ENCODE results near the gene FABP1.

The FABP1 gene

GRCh38 chr2:88141952-88142351, 14.1 kb upstream of the FABP1 start:
- in situ Hi-C loops (cut with HindIII; ENCODE audit: low pct_ligation_motif_present, low pct_unique_long_range_greater_than_20kb, low sequenced_read_pairs) = no loop called here
- no peak for DNase-seq

- in situ Hi-C loops (cut with HindIII; ENCODE audit: low pct_ligation_motif_present, low pct_unique_long_range_greater_than_20kb, low sequenced_read_pairs) = no loop called here
- no peak for DNase-seq
Measured at GRCh38 chr2:88139804-88140203, 11.9 kb upstream of the FABP1 start.

- in situ Hi-C loops (cut with HindIII; ENCODE audit: low pct_ligation_motif_present, low pct_unique_long_range_greater_than_20kb, low sequenced_read_pairs) = no loop called here
Measured at GRCh38 chr2:88139203-88139702, 11.4 kb upstream of the FABP1 start.

DNA sequence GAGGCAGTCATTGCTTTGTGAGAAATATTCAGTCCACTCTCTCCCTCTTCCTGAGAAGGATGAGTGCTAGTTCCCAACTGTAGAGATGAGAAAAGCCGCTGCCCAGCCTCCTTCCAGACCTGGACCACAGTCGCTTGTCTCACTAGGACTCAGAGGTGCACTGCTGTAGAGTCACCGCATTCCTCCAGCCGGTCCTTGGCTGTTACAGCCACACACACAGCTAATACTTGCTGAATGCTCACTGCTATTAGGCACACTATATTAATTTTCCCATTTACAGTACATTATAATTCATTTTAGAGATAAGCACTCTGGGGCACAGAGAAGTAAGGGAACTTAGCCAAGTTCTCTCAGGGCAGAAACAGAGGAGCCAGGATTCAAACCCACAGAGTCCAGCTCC, 10.0 kb upstream of the FABP1 start:
- DNase-seq = no peak
- in situ Hi-C loops (cut with HindIII; ENCODE audit: low pct_ligation_motif_present, low pct_unique_long_range_greater_than_20kb, low sequenced_read_pairs) = no loop called here

More at GRCh38 chr2:88139203-88139702, 11.4 kb upstream of the FABP1 start:
- no peak for DNase-seq

DNA sequence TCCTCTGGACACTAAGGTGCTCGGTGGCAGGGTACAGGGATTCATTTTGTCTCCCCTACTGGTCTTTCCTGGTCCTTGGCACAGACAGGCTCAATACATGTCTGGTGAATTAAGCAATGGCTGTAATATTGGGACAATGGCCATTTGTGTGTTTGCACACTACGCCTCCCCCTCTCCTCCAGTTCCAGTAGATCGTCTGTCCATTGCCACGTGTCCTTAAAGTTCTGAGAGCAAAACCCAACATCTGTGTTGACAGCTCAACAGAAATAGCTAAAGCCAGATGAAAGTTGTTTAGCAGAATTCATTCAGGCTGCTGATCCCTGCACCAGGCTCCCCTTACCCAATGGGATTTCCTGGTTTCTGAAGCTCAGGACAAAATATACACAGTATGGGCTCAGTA, 9.0 kb upstream of the FABP1 start:
- in situ Hi-C loops (cut with HindIII; ENCODE audit: low pct_ligation_motif_present, low pct_unique_long_range_greater_than_20kb, low sequenced_read_pairs) = no loop called here
- no peak for DNase-seq

GRCh38 chr2:88133875-88134274, 6.0 kb upstream of the FABP1 start:
- DNase-seq = no peak
- in situ Hi-C loops (cut with HindIII; ENCODE audit: low pct_ligation_motif_present, low pct_unique_long_range_greater_than_20kb, low sequenced_read_pairs) = no loop called here

DNA sequence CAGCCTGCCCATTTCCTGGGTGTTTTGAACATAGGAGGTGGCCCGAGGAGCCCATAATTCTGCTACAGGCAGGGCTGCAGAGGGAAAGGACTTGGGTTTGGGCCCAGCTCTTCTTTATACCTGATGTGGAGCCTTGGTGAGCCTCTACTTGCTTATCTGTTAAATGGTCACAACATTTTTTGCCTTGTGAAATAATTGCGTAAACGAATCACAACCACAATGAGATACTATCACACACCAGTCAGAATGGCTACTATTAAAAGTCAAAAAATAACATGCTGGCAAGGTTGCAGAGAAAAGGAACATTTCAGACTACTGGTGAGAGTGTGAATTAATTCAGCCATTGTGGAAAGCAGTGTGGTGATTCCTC, 4.1 kb upstream of the FABP1 start:
- DNase-seq = no peak
- in situ Hi-C loops (cut with HindIII; ENCODE audit: low pct_ligation_motif_present, low pct_unique_long_range_greater_than_20kb, low sequenced_read_pairs) = no loop called here

GRCh38 chr2:88131201-88131998, 3.5 kb upstream of the FABP1 start:
- in situ Hi-C loops (cut with HindIII; ENCODE audit: low pct_ligation_motif_present, low pct_unique_long_range_greater_than_20kb, low sequenced_read_pairs) = no loop called here
- DNase-seq = no peak

DNA sequence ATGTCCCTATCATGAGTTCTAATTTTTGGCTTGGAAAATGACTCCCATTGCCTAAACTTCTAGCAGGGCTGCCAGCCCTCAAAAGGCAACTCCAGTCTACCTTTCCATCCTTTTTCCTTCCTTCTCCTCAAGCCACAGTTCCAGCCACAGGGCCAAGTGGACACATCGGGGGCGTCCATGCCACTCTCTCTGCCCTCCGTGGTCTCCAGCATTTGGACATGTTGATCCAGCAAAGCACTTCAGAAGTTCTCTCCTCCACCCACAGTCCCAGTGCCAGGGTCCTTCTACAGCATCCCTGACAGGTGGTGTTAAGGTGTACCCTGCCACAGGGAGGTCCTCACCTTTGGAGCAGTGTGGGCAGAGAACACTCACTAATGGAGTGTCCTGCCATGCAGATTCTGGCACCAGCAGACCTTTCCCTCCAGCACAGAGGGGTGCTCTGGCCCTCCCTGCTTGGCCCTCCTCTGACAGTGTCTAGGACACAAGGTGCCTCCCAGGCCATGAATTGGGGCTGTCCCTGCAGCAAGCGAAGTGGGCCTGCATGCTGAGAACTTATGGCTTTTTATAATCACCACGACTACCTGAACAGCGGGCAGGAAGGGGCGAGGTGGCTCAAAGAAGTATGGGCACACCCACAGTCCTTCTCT, 1.6 kb upstream of the FABP1 start:
- in situ Hi-C loops (cut with HindIII; ENCODE audit: low pct_ligation_motif_present, low pct_unique_long_range_greater_than_20kb, low sequenced_read_pairs) = no loop called here
- no peak for DNase-seq

DNA sequence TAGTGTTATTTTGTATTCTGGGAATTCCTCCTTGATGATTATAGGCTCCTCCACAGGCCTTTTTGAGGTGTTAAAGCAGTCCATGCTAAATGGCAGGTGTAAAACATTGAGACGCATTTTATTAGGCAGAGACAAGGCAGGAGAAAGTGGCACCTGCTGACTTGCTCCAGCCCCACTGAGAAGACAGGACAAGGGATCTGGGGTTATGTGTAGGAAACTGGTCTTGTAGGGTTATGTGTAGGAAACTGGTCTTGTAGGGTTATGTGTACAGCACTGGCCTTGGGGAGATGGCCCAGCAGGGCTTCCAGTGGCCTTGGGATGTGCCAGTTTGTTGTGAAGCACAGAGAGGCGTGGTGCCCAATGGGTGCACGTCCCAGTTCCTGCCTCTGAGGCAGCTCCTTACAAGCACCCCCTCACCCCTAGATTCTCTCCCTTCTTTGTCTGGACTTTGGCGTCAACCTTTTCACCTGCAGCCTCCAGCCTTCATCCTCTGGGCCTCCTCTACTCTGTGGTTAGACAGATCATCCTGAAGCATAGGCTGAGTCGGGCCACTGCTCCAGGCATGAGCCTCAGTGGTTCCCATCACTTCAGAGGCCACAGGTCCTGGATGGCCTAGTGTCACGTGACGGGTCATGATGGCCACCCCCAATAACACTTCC, 921 bp upstream of the FABP1 start:
- in situ Hi-C loops (cut with HindIII; ENCODE audit: low pct_ligation_motif_present, low pct_unique_long_range_greater_than_20kb, low sequenced_read_pairs) = no loop called here
- no peak for DNase-seq

- in situ Hi-C loops (cut with HindIII; ENCODE audit: low pct_ligation_motif_present, low pct_unique_long_range_greater_than_20kb, low sequenced_read_pairs) = no loop called here
- no peak for DNase-seq
Measured at GRCh38 chr2:88127638-88127887, 299 bp downstream of the FABP1 start.

- no peak for DNase-seq
- in situ Hi-C loops (cut with HindIII; ENCODE audit: low pct_ligation_motif_present, low pct_unique_long_range_greater_than_20kb, low sequenced_read_pairs) = no loop called here
Measured at GRCh38 chr2:88126772-88127637, 857 bp downstream of the FABP1 start.

GRCh38 chr2:88125924-88126771, 1.7 kb downstream of the FABP1 start:
- in situ Hi-C loops (cut with HindIII; ENCODE audit: low pct_ligation_motif_present, low pct_unique_long_range_greater_than_20kb, low sequenced_read_pairs) = no loop called here
- no peak for DNase-seq

DNA sequence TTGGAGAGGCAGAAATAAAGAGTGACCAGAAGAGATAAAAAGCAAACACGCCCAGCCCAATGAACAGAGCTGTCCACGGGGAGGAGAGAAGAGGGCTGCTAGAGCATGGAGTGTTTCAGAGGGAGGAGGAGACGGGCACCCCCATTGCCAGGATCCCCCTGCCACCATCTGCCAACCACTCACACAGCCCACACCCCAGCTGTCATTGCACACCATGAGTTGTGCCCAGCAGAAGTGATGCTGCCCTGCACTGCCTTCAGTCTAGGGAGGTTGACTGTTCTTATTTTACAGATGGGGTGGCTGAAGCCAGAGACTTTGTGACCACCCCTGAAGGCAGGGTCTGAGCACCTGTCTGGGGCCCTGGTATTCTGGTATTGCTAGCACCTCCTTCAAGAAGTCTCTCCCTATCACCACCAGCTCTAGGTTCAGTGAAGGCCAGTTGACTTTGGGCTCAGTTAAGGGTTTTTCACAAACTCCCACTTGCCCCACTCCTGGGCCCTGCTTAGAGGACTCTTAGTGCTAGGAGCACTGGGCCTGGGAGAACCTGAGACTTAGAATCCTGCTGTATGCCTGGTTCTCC, 2.4 kb downstream of the FABP1 start:
- in situ Hi-C loops (cut with HindIII; ENCODE audit: low pct_ligation_motif_present, low pct_unique_long_range_greater_than_20kb, low sequenced_read_pairs) = no loop called here
- no peak for DNase-seq

GRCh38 chr2:88123975-88124917, 3.6 kb downstream of the FABP1 start:
- in situ Hi-C loops (cut with HindIII; ENCODE audit: low pct_ligation_motif_present, low pct_unique_long_range_greater_than_20kb, low sequenced_read_pairs) = no loop called here
- DNase-seq = no peak

DNA sequence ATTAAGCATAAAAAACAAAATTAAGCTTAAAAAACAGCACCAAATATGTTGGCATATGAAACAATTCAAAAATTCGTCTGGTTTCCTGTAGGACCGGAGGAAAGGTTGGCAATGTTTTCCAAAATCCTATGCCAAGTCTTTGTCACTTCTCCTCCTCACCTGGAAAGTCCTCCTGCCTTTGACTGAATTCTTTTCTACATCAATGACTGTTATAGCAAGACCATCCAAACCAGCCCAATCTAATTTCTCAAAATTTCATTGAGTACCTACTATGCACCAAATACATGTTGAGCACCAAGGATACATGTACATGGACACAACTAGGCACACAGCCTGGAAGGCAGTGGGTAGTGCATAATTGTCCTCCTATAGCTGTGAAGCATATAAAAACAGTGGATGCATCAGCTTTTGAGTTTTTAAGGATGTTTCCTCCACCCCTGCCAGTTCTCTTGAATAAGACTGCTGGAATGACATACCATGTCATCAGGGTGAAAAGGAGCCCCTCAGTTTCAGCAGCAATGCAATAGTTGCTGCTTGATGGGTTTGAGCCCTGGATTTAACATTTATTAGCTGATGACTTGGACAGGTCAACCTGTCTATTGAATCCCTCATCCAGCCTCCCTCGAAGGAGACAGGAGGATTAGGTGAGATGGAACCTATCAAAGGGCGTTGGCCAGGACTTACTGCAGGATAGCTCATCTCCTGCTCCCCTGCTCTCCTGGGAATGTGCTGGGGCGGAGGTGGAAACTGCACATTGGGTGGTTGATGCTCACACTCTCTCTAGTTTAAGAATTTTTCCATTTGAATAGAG, 4.5 kb downstream of the FABP1 start:
- no peak for DNase-seq
- in situ Hi-C loops (cut with HindIII; ENCODE audit: low pct_ligation_motif_present, low pct_unique_long_range_greater_than_20kb, low sequenced_read_pairs) = no loop called here
